Upper lobe of left lung (tissue), 6 donors: ENCODE results near the gene SEC31B. TPM values are rescaled to one million over a fixed set of nuclear protein-coding genes. Genes with fewer than 3 reads are reported as not detected.

Experiments
- ATAC-seq, 2 donors: fragments of 200-7000 bp; cut with Tn5 transposase; one replicate each; pipeline ENCODE4 v1.9.1; 2022; ENCODE audit warnings: mild to moderate bottlenecking in 2 of 2, moderate library complexity in 2 of 2; ENCODE audit not compliant: low FRiP score in 2 of 2
- DNase-seq, 2 donors: peaks; one replicate each; pipeline ENCODE4 v3.0.0-alpha.2; 2019 to 2020
- H3K27ac ChIP-seq, 4 donors: fragments of 200-600 bp; sonication (generic); one replicate each; pipeline ENCODE4 v1.5.1; 2016 to 2019
- H3K27me3 ChIP-seq, 4 donors: fragments of 200-600 bp; sonication (generic); one replicate each; pipeline ENCODE4 v1.5.1; 2017 to 2019
- H3K36me3 ChIP-seq, 4 donors: fragments of 200-600 bp; sonication (generic); one replicate each; pipeline ENCODE4 v1.5.1; 2016 to 2019
- H3K4me1 ChIP-seq, 4 donors: fragments of 200-600 bp; sonication (generic); one replicate each; pipeline ENCODE4 v1.5.1; 2018 to 2019
- H3K4me3 ChIP-seq, 4 donors: fragments of 200-600 bp; sonication (generic); one replicate each; pipeline ENCODE4 v1.5.1; 2017 to 2019; ENCODE audit warnings: mild to moderate bottlenecking in 2 of 4, moderate library complexity in 1 of 4
- H3K9me3 ChIP-seq, 4 donors: fragments of 200-600 bp; sonication (generic); one replicate each; pipeline ENCODE4 v1.5.1; 2018 to 2019
- CTCF ChIP-seq, 6 experiments: fragments of 450-650 bp in 4 of 6; fragments of 200-600 bp in 2 of 6; sonication (generic) in 2 of 6; IDR thresholded peaks; one replicate each; pipeline ENCODE4 v1.5.1; 2016 to 2019; ENCODE audit warnings: antibody characterized with exemption in 6 of 6
- EP300 ChIP-seq, 4 donors: sonication (generic); formaldehyde crosslinking; IDR thresholded peaks; one replicate each; pipeline ENCODE4 v1.5.1; 2017; ENCODE audit warnings: antibody characterized with exemption in 4 of 4, control low read depth in 2 of 4
- POLR2A ChIP-seq, 4 donors: fragments of 450-650 bp; IDR thresholded peaks; one replicate each; pipeline ENCODE4 v1.5.1; 2016 to 2017; ENCODE audit warnings: antibody characterized with exemption in 4 of 4, mild to moderate bottlenecking in 2 of 4
- POLR2AphosphoS5 ChIP-seq, 2 donors: sonication (generic); formaldehyde crosslinking; IDR thresholded peaks; one replicate each; pipeline ENCODE4 v1.5.1; 2017; ENCODE audit warnings: antibody characterized with exemption in 2 of 2
- WGBS, 2 donors: methylation state at CpG; one replicate each; pipeline ENCODE4 v1.1.5; 2017 to 2018; 5-methylcytosine and 5-hydroxymethylcytosine counted together
- total RNA-seq, 6 donors: library from RNA; depleted of rRNA in 4 of 6; stranded (reverse); fragments of >200 nt in 4 of 6; gene quantifications; one replicate each; pipeline versions ENCODE4 v1.1.0 to v1.2.1, GENCODE V29; 2016 to 2021
- donor health status: DM: no; HTN: no; CAD: no; lungs with moderate emphysema.
- donor health status: DM: no; HTN: yes; CAD: no; lungs with severe emphysema.

The SEC31B gene
- total RNA-seq, 6 donors from 2014 or later, result 3.6 to 43.0 (median 10.3) TPM

GRCh38 chr10:100479037-100479436 lies 40.6 kb downstream of the SEC31B start:
- peaks cover 13 to 20% (median 18%) of the 10 kb centered on the region in 4 donors for H3K4me1 ChIP-seq
- H3K27me3 ChIP-seq, result no peaks in the 10 kb centered on the region
- no peak for TF ChIP-seq POLR2A (IDR thresholded peaks at IDR 0.05)
- TF ChIP-seq EP300 (IDR thresholded peaks at IDR 0.05), result no peak
- TF ChIP-seq CTCF (IDR thresholded peaks at IDR 0.05), result no peak
- no peak for TF ChIP-seq POLR2AphosphoS5 (IDR thresholded peaks at IDR 0.05)
- ATAC-seq (no peak), DNase-seq (no peak)
- no peak overlapping the region for H3K4me3 ChIP-seq
- no peaks in the 10 kb centered on the region for H3K9me3 ChIP-seq
- H3K27ac ChIP-seq, result no peak overlapping the region
- H3K36me3 ChIP-seq, result no peaks in the 10 kb centered on the region
- 41 to 54% methylated on average over 4 of the region's 4 CpGs for WGBS, 2 donors

DNA sequence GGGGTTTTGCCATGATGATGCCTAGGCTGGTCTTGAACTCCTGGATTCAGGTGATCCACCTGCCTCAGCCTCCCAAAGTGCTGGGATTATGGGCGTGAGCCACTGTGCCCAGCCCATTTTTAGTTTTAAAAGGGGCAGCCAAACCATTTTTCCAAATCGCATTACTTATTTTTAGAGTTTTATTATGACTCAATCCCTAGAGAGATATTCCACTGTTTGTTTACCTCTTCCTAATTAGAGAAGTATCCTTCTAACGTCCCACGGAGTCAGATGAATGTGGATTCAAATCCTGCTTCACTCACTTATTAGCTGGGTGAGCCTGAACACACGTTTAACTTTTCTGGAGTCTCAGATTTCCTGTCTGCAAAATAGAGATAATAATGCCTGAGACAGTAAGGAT lies 41.7 kb downstream of the SEC31B start:
- 39 to 40% methylated on average over 5 of the region's 5 CpGs for WGBS, 2 donors
- no peak for TF ChIP-seq EP300 (IDR thresholded peaks at IDR 0.05)
- TF ChIP-seq POLR2A (IDR thresholded peaks at IDR 0.05), result no peak
- no peaks in the 10 kb centered on the region for H3K27me3 ChIP-seq
- ATAC-seq (no peak), DNase-seq (no peak)
- no peaks in the 10 kb centered on the region for H3K36me3 ChIP-seq
- H3K27ac ChIP-seq, result no peak overlapping the region
- peaks cover 13 to 19% (median 18%) of the 10 kb centered on the region in 4 donors for H3K4me1 ChIP-seq
- no peaks in the 10 kb centered on the region for H3K9me3 ChIP-seq
- H3K4me3 ChIP-seq, result no peak overlapping the region

DNA sequence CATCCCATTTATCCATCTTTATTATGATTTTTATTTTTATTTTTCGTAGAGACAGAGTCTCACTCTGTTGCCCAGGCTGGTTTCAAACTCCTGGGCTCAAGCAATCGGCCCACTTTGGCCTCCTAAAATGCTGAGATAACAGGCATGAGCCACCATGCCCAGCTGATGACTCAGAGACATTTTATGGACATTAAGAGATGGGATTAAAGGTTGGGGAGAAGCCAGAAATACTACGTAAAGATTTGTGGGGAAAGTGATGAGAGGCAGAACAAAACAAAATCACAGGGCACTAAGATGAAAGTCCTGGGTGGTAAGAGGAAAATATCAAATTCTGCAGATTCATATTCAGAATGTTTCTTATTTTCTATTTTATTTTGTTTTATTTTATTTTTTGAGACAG lies 49.3 kb downstream of the SEC31B start:
- DNase-seq (no peak), ATAC-seq (no peak)
- H3K4me1 ChIP-seq, result no peaks in the 10 kb centered on the region
- 87 to 89% methylated on average over 3 of the region's 3 CpGs for WGBS, 2 donors
- no peaks in the 10 kb centered on the region for H3K36me3 ChIP-seq
- H3K9me3 ChIP-seq, result no peaks in the 10 kb centered on the region
- no peak overlapping the region for H3K27ac ChIP-seq
- no peak overlapping the region for H3K4me3 ChIP-seq
- TF ChIP-seq POLR2AphosphoS5 (IDR thresholded peaks at IDR 0.05), result no peak
- no peak for TF ChIP-seq EP300 (IDR thresholded peaks at IDR 0.05)
- no peak for TF ChIP-seq POLR2A (IDR thresholded peaks at IDR 0.05)
- no peak for TF ChIP-seq CTCF (IDR thresholded peaks at IDR 0.05)
- no peaks in the 10 kb centered on the region for H3K27me3 ChIP-seq

DNA sequence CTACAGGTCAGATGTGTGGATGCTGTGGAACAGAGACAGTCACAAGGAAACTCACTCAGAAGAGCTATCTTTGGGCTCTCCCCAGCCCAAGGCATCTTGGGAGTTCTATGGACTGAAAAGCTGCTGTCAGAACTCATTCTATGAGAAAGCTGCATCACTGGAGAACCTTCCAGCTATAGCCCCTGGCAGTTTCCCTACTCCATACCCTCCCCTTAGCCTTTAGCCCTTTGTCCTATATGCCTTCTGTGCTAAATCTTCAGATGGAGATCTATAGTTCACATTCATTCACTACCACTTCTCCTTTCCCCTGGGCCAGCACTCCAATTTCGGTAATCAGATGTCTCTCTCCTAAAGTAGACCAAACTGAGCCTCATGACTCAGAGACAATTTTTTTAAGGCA lies 49.9 kb downstream of the SEC31B start:
- H3K27me3 ChIP-seq, result no peaks in the 10 kb centered on the region
- ATAC-seq, result no peak
- H3K9me3 ChIP-seq, result no peaks in the 10 kb centered on the region
- no peaks in the 10 kb centered on the region for H3K4me1 ChIP-seq
- no peak overlapping the region for H3K4me3 ChIP-seq
- TF ChIP-seq EP300 (IDR thresholded peaks at IDR 0.05), result no peak
- TF ChIP-seq CTCF (IDR thresholded peaks at IDR 0.05), result no peak
- TF ChIP-seq POLR2AphosphoS5 (IDR thresholded peaks at IDR 0.05), result no peak
- TF ChIP-seq POLR2A (IDR thresholded peaks at IDR 0.05), result no peak
- no peak overlapping the region for H3K27ac ChIP-seq
- no peaks in the 10 kb centered on the region for H3K36me3 ChIP-seq
- 76 to 94% methylated on average over 1 of the region's 1 CpG for WGBS, 2 donors
- DNase-seq, result no peak

DNA sequence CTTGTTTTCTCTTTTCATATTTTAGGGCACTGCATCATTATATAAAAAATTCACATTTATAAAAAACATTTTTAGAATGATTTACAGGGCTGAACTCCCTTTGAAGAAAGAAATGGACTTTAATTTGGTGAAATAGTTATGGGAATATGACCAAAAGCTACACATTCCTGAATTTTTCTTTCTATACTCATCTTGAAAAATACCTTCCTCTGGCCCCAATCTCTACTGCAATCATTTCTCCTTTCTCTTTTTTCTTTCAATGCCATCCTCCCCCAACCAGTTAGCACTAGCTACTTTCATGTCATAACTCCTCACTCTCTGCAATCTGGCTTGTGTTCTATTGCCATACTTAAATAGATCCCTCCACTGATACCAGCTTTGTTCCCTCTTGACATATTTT lies 50.7 kb downstream of the SEC31B start:
- Histone ChIP-seq H3K36me3 (no peaks in the 10 kb centered on the region), H3K27ac (no peak overlapping the region), H3K27me3 (no peaks in the 10 kb centered on the region), H3K4me3 (no peak overlapping the region), H3K4me1 (no peaks in the 10 kb centered on the region), H3K9me3 (no peaks in the 10 kb centered on the region)
- ATAC-seq (no peak), DNase-seq (no peak)
- TF ChIP-seq EP300 (IDR thresholded peaks at IDR 0.05), result no peak
- no peak for TF ChIP-seq POLR2A (IDR thresholded peaks at IDR 0.05)

- no peaks in the 10 kb centered on the region for H3K27me3 ChIP-seq
- no peaks in the 10 kb centered on the region for H3K4me1 ChIP-seq
- no peak for DNase-seq
- 66 to 72% methylated on average over 5 of the region's 5 CpGs for WGBS, 2 donors
- H3K4me3 ChIP-seq, result no peak overlapping the region
- H3K36me3 ChIP-seq, result no peaks in the 10 kb centered on the region
- TF ChIP-seq EP300 (IDR thresholded peaks at IDR 0.05) (no peak), POLR2A (IDR thresholded peaks at IDR 0.05) (no peak), CTCF (IDR thresholded peaks at IDR 0.05) (no peak), POLR2AphosphoS5 (IDR thresholded peaks at IDR 0.05) (no peak)
- no peak for ATAC-seq
- H3K27ac ChIP-seq, result no peak overlapping the region
- H3K9me3 ChIP-seq, result no peaks in the 10 kb centered on the region
These were observed 51.3 kb downstream of the SEC31B start for GRCh38 chr10:100468322-100468721.
